ENCODE results near the gene CNTN5.

CNTN5 gene

GRCh38 chr11:100094121-100094865 is 1073.5 kb downstream of the CNTN5 start:
- DNase-seq (ENCODE audit: low spot score) = no peak

- no peak for DNase-seq (ENCODE audit: low spot score)
Observed at GRCh38 chr11:100095809-100096208, 1075.1 kb downstream of the CNTN5 start.

DNA sequence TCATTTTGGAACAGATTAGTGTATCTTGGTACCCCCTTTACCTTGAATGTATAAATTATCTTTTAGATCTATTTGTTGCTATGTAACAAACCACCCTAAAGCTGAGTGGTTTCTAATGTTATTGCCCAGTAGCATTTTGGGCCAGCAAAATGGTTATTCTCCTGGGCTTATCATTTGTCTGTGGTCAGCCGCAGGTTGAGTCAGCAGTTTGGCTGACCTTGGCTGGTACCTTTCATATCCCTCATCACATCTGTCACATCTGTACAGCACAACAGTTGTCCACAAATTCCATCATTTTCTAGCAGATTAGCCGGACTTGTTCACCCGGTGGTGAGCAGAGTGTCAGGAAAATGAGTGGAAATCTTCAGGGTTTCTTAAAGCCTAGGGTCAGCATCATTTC is 1077.8 kb downstream of the CNTN5 start:
- DNase-seq (ENCODE audit: low spot score) = no peak

- no peak for DNase-seq (ENCODE audit: low spot score)
Observed at GRCh38 chr11:100105255-100105981, 1084.7 kb downstream of the CNTN5 start.

DNA sequence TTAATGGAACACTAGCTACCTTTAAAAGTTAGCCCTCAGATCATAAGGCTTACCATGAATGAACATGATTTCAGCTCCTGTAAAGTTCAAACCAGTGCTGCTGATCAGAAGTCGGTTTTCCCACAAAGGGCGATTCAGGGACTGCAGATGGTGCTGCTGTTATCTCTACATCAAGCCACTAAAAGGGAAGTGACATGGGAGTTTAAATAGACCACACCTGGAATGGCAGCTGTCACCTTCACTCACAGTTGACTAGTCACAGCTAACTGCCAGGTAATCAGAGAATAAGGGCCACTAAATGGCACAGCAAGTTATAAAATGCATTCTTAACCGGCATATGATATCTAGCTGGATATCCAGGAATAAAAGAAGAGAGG is 1085.2 kb downstream of the CNTN5 start:
- no peak for DNase-seq (ENCODE audit: low spot score)

GRCh38 chr11:100119176-100119575 is 1098.4 kb downstream of the CNTN5 start:
- no peak for DNase-seq (ENCODE audit: low spot score)

- no peak for DNase-seq (ENCODE audit: low spot score)
Observed at GRCh38 chr11:100133114-100133513, 1112.4 kb downstream of the CNTN5 start.

GRCh38 chr11:100141201-100141600 is 1120.5 kb downstream of the CNTN5 start:
- DNase-seq (ENCODE audit: low spot score) = no peak

DNA sequence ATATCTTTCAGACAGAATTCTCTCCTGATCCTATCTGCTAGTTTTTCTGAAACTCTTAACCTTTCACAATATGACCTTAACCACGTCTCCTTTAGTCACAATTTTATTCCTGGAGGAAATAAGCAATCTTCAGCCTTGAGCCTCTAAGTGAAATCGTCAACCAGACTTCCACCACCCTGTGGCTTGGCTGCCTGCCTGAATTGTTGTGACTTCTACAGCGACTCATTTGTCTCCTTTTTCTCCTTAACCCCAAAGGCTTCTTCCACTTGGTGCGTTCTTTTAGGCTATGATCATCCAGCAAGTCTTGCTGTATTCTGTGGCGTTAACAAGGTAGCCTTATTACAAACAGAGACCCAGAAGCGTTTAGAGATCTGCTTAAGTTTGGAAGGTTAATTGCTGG is 1131.2 kb downstream of the CNTN5 start:
- no peak for DNase-seq (ENCODE audit: low spot score)

DNA sequence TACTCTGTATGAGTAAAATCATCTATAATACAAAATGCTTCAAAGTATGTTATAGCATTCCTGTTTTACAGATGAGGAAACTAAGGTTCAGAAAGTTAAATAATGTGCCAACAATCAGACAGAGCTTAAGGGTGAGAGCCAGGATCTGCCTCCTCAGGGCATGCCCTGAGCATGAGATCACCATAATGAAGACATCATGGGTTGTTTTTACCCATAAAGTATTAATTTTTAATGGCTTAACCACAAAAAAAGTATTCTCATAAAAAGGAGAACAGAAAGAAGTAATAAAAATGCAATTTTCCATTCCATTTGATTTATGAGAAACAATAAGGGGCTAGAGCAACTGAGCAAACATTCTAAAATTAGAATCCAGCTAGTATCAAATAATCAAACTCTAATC is 1132.0 kb downstream of the CNTN5 start:
- DNase-seq (ENCODE audit: low spot score) = no peak

- no peak for DNase-seq (ENCODE audit: low spot score)
Observed at GRCh38 chr11:100163471-100163870, 1142.7 kb downstream of the CNTN5 start.

DNA sequence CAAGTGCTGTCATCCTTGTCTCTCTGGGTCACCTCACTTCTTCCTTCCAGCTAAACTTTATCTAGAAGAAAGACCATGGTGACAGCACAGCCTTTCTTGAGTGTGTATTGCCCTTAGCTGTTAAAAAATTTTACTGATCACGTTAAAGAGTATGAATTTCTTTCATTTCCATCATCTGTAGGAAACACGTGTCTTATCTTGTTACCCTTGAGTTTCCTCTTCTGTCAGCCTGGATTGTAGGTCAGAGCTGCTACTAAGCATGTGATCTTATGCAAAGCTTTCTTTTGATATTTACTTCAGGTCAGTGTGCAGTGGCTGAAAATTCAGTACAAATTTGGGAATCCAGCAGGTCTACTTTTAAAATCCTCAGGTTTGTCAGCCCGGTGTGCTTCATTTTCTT is 1154.1 kb downstream of the CNTN5 start:
- no peak for DNase-seq (ENCODE audit: low spot score)

- no peak for DNase-seq (ENCODE audit: low spot score)
Observed at GRCh38 chr11:100176456-100176855, 1155.7 kb downstream of the CNTN5 start.

- no peak for DNase-seq (ENCODE audit: low spot score)
Observed at GRCh38 chr11:100177651-100178050, 1156.9 kb downstream of the CNTN5 start.

DNA sequence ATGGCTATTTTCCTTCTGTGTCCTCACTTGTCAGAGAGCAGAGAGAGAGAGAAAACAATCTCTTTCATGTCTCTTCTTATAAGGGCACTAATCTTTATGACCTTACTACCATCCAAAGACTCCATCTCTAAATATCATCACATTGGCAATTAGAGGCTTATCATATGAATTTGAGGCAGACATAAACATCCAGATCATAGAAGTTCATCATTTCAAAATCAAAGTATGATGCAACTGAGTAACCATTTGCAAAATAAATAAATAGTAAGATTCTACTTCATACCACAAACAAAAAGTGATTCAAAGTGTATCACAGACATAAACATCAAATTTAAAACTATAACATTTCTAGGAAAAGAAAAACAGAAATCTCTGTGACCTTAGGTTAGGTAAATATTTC is 1161.6 kb downstream of the CNTN5 start:
- DNase-seq (ENCODE audit: low spot score) = no peak

DNA sequence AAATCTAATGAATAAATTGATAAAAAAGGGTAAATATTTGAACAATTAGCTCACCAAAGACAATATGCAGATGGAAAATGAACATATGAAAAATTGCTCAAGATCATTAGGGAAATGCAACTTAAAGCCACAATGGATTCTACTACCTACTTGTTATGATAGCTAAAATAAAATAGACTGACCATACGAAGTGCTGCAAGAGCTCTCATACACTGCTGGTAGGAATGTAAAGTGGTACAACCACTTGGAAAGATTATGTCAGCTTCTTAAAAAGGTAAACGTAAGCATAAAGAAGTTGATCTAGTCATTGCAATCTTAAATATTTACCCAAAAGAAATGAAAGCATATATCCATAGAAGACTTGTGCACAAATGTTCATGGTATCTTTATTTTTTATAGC is 1162.2 kb downstream of the CNTN5 start:
- DNase-seq (ENCODE audit: low spot score) = no peak

DNA sequence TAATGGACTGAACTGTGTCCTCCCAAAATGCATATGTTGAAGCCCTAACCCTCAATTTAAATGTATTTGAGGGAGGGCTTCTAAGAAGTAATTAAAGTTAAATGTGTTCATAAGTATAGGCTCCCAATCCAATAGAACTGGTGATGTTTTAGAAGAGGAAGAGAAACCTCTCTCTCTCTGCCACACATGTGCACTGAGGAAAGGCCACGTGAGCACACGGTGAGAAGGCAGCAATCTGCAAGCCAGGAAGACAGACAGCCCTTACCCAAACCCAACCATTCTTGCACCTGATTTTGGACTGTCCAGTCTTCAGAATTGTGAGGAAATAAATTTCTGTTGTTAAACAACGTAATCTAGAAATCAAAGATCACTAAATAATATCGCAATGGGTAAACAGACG is 1164.8 kb downstream of the CNTN5 start:
- no peak for DNase-seq (ENCODE audit: low spot score)

DNA sequence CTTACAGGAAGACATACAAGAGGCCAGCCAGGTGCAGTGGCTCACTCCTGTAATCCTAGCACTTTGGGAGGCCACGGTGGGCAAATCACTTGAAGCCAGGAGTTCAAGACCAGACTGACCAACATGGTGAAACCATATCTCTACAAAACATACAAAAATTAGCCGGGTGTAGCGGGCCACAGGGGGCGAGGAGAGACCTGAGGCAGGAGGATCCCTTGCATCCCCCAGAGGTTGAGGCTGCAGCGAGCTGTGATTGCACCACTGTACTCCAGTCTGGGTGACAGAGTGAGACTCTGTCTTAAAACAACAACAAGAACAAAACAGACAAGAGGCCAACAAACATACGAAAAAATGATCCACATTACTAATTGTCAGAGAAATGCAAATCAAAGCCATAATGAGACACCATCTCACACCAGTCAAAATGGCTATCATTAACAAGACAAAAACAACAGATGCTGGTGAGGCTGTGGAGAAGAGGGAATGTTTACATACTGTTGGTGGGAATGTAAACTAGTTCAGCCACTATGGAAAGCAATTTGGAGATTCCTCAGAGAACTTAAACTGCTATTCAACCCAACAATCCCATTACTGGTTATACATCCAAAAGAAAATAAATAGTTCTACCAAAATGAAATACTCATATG is 1167.5 kb downstream of the CNTN5 start:
- no peak for DNase-seq (ENCODE audit: low spot score)

- no peak for DNase-seq (ENCODE audit: low spot score)
Observed at GRCh38 chr11:100190395-100190794, 1169.6 kb downstream of the CNTN5 start.

DNA sequence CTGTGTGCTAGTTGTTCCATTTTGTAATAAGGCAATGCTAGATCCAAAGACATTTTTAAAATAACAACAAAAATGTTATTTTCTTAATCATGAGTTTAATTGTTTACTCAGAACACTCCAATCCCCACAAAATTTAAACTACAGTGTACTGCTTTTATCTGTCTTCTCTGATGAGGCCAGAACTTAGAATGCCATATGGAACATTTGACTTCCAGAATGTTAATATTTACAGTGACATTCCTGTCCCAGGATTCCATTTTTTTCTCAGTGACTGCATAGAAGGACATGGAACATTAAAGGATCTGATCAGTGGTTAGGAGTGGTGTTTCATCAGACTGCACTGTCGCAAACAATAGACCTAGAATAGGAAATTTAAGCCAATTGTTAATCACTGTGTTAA is 1171.4 kb downstream of the CNTN5 start:
- no peak for DNase-seq (ENCODE audit: low spot score)

- no peak for DNase-seq (ENCODE audit: low spot score)
Observed at GRCh38 chr11:100203789-100204188, 1183.0 kb downstream of the CNTN5 start.

- no peak for DNase-seq (ENCODE audit: low spot score)
Observed at GRCh38 chr11:100205926-100206325, 1185.2 kb downstream of the CNTN5 start.

DNA sequence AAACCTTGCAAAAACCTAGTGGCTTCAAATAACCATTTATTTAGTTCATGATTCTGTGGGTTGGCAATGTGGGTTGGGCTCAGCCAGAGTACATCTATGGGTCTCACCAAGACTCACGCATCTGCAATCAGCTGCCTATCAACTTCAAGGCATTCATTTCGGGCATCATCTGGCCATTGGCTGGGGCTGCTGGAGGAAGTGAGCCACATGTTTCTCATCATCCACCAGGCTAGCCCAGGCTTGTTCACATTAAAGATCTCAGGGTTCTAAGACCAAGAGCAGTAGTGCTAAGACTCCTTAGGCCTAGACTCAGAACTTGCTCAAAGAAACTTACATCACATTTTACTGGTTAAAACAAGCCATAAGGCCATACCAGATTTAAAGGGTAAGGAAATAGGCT is 1187.5 kb downstream of the CNTN5 start:
- no peak for DNase-seq (ENCODE audit: low spot score)
